Measurements from ENCODE around the gene POLG2.
A peak's percentile ranks its signal among the peaks of the same experiment; 100 is the strongest.
"Not testable (repeated sequence)": the region's sequence is repeated elsewhere in the genome, so short reads cannot be mapped to it uniquely, and the experiment has no call there.

POLG2 gene

GRCh38 chr17:64442541-64442971 lies 54.3 kb downstream of the POLG2 start:
- Histone ChIP-seq H3K9ac (ENCODE audit: low read depth, low read length, poor library complexity, severe bottlenecking) (peak overlapping the region; percentile 36), H3K79me2 (ENCODE audit: insufficient read depth, low read length) (no peaks in the 10 kb centered on the region), H3K4me2 (ENCODE audit: low read depth, low read length, poor library complexity, severe bottlenecking) (peak overlapping the region; percentile 68), H3K9me3 (ENCODE audit: insufficient read depth, low read depth, low read length) (peaks cover 22% of the 10 kb centered on the region), H3F3A (ENCODE audit: low read depth) (no peaks in the 10 kb centered on the region), H3K4me3 (ENCODE audit: low read length, poor library complexity, severe bottlenecking) (peak overlapping the region; percentile 47), H2AFZ (ENCODE audit: low read length) (no peak overlapping the region), H3K9me2 (replicated peaks; ENCODE audit: low read depth, low read length) (no peaks in the 10 kb centered on the region), H3K36me3 (ENCODE audit: insufficient read depth, low read length) (no peaks in the 10 kb centered on the region), H3K4me1 (ENCODE audit: insufficient read depth, low read length, poor library complexity, severe bottlenecking) (peaks cover 24% of the 10 kb centered on the region), H3K27me3 (ENCODE audit: insufficient read depth, low read length, poor library complexity, severe bottlenecking) (no peaks in the 10 kb centered on the region), H4K20me1 (ENCODE audit: insufficient read depth, low read length, poor library complexity, severe bottlenecking) (no peaks in the 10 kb centered on the region)
- TF ChIP-seq CTCF (conservative IDR thresholded peaks at IDR 0.05; ENCODE audit: low read length) (no peak), EZH2phosphoT487 (IDR thresholded peaks at IDR 0.05; ENCODE audit: borderline replicate concordance) (no peak)

- peak overlapping the region; percentile 47 for H3K4me3 ChIP-seq (ENCODE audit: low read length, poor library complexity, severe bottlenecking)
- H3K79me2 ChIP-seq (ENCODE audit: insufficient read depth, low read length): no peaks in the 10 kb centered on the region
- H3K4me2 ChIP-seq (ENCODE audit: low read depth, low read length, poor library complexity, severe bottlenecking): peak overlapping the region; percentile 68
- H3K9me2 ChIP-seq (replicated peaks; ENCODE audit: low read depth, low read length): no peaks in the 10 kb centered on the region
- peak overlapping the region; percentile 36 for H3K9ac ChIP-seq (ENCODE audit: low read depth, low read length, poor library complexity, severe bottlenecking)
- H2AFZ ChIP-seq (ENCODE audit: low read length): no peak overlapping the region
- H3K9me3 ChIP-seq (ENCODE audit: insufficient read depth, low read depth, low read length): peaks cover 28% of the 10 kb centered on the region
- no peaks in the 10 kb centered on the region for H4K20me1 ChIP-seq (ENCODE audit: insufficient read depth, low read length, poor library complexity, severe bottlenecking)
- H3K4me1 ChIP-seq (ENCODE audit: insufficient read depth, low read length, poor library complexity, severe bottlenecking): peaks cover 24% of the 10 kb centered on the region
- no peak for TF ChIP-seq CTCF (conservative IDR thresholded peaks at IDR 0.05; ENCODE audit: low read length)
- TF ChIP-seq EZH2phosphoT487 (IDR thresholded peaks at IDR 0.05; ENCODE audit: borderline replicate concordance): no peak
- no peaks in the 10 kb centered on the region for H3F3A ChIP-seq (ENCODE audit: low read depth)
- no peaks in the 10 kb centered on the region for H3K36me3 ChIP-seq (ENCODE audit: insufficient read depth, low read length)
- H3K27me3 ChIP-seq (ENCODE audit: insufficient read depth, low read length, poor library complexity, severe bottlenecking): no peaks in the 10 kb centered on the region
Measured at GRCh38 chr17:64441772-64442540, 54.9 kb downstream of the POLG2 start.

GRCh38 chr17:64439956-64440355 lies 56.9 kb downstream of the POLG2 start:
- no peak overlapping the region for H2AFZ ChIP-seq (ENCODE audit: low read length)
- H3K27me3 ChIP-seq (ENCODE audit: insufficient read depth, low read length, poor library complexity, severe bottlenecking): no peaks in the 10 kb centered on the region
- H3K79me2 ChIP-seq (ENCODE audit: insufficient read depth, low read length): no peaks in the 10 kb centered on the region
- no peak overlapping the region for H3K9ac ChIP-seq (ENCODE audit: low read depth, low read length, poor library complexity, severe bottlenecking)
- no peak overlapping the region for H3K4me3 ChIP-seq (ENCODE audit: low read length, poor library complexity, severe bottlenecking)
- peaks cover 24% of the 10 kb centered on the region for H3K4me1 ChIP-seq (ENCODE audit: insufficient read depth, low read length, poor library complexity, severe bottlenecking)
- H3K9me2 ChIP-seq (replicated peaks; ENCODE audit: low read depth, low read length): no peaks in the 10 kb centered on the region
- no peaks in the 10 kb centered on the region for H3K36me3 ChIP-seq (ENCODE audit: insufficient read depth, low read length)
- H4K20me1 ChIP-seq (ENCODE audit: insufficient read depth, low read length, poor library complexity, severe bottlenecking): no peaks in the 10 kb centered on the region
- no peak overlapping the region for H3K4me2 ChIP-seq (ENCODE audit: low read depth, low read length, poor library complexity, severe bottlenecking)
- TF ChIP-seq EZH2phosphoT487 (IDR thresholded peaks at IDR 0.05; ENCODE audit: borderline replicate concordance) (no peak), CTCF (conservative IDR thresholded peaks at IDR 0.05; ENCODE audit: low read length) (no peak)
- H3K9me3 ChIP-seq (ENCODE audit: insufficient read depth, low read depth, low read length): peaks cover 33% of the 10 kb centered on the region
- no peaks in the 10 kb centered on the region for H3F3A ChIP-seq (ENCODE audit: low read depth)

GRCh38 chr17:64439521-64439920 lies 57.3 kb downstream of the POLG2 start:
- not testable (repeated sequence) for H2AFZ ChIP-seq (ENCODE audit: low read length); H3K9me2 ChIP-seq (replicated peaks; ENCODE audit: low read depth, low read length); H3F3A ChIP-seq (ENCODE audit: low read depth); H3K4me2 ChIP-seq (ENCODE audit: low read depth, low read length, poor library complexity, severe bottlenecking); H3K9ac ChIP-seq (ENCODE audit: low read depth, low read length, poor library complexity, severe bottlenecking); H3K36me3 ChIP-seq (ENCODE audit: insufficient read depth, low read length); H3K4me3 ChIP-seq (ENCODE audit: low read length, poor library complexity, severe bottlenecking); H4K20me1 ChIP-seq (ENCODE audit: insufficient read depth, low read length, poor library complexity, severe bottlenecking); H3K79me2 ChIP-seq (ENCODE audit: insufficient read depth, low read length); H3K27me3 ChIP-seq (ENCODE audit: insufficient read depth, low read length, poor library complexity, severe bottlenecking)
- Histone ChIP-seq H3K9me3 (ENCODE audit: insufficient read depth, low read depth, low read length) (peaks cover 33% of the 10 kb centered on the region), H3K4me1 (ENCODE audit: insufficient read depth, low read length, poor library complexity, severe bottlenecking) (peaks cover 24% of the 10 kb centered on the region)
